Medulla oblongata (tissue), 1 donor: Measurements from ENCODE around the gene MOB3A.
A peak's percentile ranks its signal among the peaks of the same experiment; 100 is the strongest.

Experiments
- DNase-seq: peaks from one replicate; pipeline ENCODE4 v3.0.0-alpha.2; 2015; ENCODE audit errors: extremely low spot score

The MOB3A gene

DNA sequence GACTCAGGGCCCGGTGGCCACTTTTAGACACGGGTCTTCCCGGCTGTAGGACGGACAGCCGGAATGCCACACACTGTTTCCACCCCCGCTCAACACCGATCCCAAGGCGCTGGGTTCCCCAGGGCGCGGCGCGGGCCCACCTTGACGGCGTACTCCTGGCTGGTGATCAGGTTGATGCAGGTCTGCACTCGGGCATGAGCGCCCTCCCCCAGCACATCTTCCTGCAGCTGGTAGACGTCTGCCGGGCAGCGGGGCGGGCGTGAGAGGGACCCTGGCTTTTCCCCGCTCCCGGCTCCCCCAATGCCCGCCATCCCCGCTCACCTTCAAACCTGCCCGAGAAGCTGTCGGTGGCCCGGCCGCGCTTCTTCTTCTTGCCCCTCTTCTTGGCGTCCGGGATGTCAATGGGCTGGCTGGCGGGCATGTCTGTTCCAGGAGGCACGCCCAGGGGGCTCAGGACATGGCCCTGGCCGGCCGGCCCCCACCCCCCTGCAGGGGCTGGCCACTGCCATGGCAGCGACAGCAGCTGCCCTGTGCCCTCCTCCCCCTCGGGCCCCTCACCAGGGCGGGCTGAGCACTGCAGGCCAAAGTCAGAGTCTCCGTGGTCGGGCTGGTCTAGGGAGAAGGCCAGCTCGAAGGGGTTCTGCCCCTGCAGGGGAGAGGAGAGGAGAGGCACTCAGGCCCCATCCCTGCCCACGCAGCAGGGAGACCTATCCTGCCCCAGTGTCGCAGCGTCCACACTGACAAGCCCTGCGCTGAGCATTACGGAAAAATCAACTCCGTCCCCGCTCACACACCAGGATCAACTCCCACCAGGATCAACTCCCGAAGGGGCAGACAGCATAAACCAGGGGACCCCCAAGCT, 49.8 kb downstream of the MOB3A start:
- no peak for DNase-seq

GRCh38 chr19:2045501-2046045, 50.6 kb downstream of the MOB3A start:
- DNase-seq = no peak

DNA sequence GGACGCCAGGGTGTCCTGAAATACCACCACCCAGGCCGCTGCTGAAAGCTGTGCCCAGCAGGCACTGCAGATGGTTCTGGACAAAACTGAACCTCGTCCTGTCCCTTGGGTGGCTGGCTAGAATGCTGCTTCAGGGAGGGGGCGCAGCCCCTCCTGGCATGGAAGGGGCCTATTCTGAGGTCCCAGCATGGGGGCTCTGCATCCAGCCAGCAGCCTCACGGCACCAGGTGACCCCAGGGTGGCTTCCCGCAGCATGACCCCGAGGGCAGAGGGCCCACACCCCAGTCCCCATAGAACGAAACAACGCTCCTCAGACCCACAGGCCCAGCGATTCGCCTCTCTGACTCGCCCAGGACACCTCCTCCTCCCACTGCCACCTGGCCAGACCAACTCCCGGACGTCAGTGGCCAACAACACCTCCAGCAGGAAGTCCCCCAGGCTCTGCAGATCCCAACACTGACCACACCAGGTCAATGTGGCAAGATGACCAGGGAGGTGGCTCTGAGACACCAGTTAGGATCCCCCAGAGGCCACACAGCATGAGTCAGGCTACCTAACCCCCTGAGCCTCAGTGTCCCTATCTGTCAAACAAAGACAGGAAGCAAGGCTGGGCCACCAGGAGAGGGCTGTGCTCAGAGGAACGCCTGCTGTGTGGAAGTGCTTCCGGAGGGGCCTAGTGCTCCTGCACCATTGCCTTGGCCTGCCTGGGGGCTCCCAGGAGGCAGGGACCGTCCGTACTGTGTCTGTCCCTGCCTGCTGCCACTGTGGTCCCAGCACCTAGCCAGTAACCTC, 51.2 kb downstream of the MOB3A start:
- DNase-seq = no peak

- DNase-seq = no peak
These were observed 52.0 kb downstream of the MOB3A start for GRCh38 chr19:2043961-2044708.

- no peak for DNase-seq
These were observed 52.9 kb downstream of the MOB3A start for GRCh38 chr19:2043251-2043641.

DNA sequence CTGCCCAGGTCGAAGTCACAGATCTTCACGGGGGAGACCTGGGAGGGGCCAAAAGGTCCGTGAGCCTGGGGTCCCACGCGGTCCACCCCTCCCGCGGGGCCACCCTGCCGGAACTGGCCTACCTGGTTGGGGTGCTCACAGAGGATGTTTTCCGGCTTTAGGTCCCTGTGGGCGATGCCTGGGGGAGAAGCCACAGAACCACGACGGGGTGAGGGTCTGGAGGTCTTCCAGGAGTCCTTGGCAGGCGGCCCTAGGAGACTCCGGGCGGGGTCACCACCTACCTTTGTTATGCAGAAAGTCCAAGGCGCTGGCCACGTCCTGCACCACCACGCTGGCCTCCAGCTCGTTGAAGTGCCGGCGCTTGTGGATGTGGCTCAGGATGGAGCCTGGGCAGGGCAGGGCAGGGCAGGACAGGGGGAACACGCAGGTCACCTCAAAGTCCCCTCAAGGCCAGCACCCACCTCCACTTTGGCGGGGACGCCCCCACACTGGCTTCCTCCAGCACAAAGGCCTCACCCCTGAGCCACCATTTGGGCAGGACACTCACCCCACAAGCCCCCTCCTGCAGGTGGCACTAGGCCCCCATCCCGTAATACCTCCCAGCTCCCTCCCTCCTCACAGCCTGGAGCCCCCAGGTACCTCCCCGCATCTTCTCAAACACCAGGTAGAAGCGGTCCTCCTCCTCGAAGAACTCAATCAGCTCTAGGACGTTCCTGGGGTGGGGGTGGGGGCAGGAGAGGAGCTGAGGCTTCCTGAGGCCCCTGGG, 53.5 kb downstream of the MOB3A start:
- no peak for DNase-seq

DNA sequence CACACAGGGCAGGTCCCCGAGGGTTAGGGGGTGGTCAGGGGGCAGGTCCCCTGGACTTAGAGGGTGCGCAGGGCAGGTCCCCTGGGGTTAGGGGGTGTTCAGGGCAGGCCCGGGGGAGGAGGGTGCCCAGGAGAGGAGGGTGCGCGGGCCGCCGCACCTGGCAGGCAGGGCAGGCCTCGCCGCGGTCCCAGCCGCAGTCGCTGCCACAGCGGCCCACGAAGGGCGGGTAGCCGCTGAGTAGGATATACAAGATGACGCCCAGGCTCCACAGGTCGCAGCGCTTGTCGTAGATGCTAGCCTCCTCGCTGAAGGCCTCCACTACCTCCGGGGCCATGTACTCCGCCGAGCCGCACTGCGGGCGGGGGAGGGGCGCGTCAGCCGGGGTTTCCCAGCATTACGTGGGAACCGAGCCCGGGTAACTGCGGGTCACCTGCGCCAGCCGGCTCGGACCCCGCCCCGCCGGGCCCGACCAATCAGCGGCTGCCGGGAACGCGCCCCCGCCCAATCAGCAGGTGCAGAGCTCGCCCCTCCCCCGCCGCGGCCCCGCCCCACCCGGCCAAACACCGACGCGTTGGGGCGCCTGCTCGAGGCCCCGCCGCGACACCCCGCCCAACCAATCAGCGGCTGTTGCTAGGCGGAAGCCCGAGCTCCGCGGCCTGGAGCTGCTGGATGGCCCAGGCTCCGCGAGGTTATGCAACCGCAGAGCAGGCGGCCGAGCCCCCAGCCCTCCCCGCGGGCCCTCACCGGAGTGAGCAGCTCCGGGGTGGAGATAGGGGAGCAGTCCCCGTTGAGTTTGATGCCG, 54.2 kb downstream of the MOB3A start:
- peak; percentile 94 for DNase-seq

GRCh38 chr19:2041433-2041682, 54.8 kb downstream of the MOB3A start:
- DNase-seq = no peak

DNA sequence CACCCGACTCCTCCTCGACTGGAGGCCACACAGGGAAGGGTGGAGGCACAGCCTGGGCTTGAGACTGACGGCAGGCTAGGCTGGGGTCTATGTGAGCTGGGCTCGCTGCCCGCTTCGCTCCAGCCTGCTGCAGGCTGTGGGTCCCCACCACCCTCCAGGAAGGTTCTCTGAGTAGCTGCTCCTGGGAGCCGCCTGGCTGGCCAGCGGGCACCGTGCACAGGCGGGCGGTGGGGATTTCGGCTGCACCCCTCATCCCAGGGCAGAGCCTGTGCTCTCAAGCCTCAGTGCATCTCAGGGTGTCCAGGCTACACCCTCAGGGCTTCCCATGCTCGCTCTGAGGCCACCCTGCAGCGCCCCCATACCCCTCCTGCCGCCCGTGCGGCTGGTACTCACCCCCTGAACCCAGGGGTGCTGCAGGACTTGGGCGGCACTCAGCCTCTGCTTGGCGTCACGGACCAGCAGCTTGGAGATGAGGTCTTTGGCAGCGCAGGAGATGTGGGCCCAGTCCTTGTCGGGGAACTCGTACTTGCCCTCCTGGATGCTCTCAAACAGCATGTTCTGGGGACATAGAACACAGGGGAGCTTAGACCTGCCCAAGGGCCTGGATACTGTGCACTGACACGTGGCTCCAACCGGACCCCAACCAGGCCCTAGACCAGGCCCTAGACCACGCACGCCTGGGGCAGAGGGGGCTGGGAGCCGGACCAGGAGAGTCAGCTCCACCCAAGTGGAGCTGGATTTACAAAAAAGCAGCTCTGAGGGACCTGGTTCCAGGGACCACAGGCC, 55.3 kb downstream of the MOB3A start:
- no peak for DNase-seq

DNA sequence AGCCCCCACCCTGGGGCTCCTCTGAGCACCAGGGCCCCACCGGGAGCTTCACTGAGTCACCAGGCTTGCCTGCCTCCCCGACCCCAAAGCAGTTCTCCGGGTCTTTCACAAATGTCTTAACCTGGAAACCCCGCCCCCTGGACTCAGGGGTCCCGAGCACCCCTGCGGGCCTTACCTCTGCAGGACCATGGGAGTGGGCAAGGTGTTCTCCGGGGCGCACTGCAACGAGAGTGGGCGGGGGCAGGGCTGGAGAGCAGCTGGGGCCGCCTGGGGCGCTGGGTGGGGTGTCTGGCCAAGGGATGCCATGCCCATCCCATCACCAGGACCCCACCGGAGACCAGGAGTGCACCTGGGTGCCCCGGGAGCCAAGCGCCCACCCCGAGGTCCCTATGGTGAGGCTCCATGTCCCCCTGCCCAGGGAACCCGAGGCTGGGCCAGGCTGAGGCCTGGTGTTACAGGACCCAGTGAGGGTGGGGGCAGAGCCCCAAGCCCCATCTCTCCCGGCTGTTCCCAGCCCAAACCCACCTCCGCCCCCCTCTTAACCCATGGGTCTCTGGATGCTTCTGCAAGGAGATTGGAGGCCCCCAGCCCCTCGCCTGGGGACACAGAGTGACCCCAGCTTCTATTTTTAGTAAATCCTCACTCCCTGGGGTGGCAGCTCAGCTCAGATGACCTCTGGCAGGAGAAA, 56.0 kb downstream of the MOB3A start:
- no peak for DNase-seq

GRCh38 chr19:2039089-2039958, 56.8 kb downstream of the MOB3A start:
- no peak for DNase-seq

DNA sequence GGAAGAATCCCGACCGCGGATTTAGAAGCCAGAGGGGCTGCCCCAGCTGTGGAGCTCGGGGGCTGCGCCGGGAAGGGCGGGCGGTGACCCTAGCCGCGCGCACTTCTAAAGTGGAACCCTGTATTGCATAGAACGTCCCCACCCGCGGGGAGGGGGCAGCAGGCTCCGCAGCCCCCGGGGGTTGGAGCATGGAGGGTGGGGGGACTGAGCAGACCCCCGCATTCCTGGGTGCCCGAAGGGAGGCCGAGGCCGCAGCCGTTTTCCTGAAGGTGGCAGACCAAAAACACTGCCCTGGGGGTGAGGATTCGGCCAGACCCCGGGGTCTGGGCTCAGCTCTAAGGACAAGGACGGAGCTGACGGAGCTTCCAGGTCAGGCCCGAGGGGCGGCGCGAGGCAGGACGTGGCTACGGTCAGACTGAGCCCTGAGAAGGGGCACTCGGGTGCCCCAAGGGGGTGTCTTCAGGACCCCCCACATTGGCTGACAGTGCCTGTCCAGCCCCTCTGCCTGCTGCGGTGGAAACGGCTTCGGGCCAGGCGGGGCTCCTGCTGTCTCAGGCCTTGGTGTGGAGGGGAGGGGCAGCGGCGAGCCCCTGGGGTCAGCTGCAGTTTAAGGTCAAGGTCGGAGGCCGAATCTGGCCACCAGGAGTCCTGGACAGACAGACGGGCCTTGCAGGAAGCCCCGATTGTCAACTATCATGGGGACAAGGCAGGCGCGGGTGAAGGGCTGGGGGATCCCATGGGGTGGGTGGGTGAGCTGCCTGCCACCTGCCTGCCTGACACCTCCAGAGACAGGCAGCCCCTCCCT, 57.6 kb downstream of the MOB3A start:
- DNase-seq = no peak

DNA sequence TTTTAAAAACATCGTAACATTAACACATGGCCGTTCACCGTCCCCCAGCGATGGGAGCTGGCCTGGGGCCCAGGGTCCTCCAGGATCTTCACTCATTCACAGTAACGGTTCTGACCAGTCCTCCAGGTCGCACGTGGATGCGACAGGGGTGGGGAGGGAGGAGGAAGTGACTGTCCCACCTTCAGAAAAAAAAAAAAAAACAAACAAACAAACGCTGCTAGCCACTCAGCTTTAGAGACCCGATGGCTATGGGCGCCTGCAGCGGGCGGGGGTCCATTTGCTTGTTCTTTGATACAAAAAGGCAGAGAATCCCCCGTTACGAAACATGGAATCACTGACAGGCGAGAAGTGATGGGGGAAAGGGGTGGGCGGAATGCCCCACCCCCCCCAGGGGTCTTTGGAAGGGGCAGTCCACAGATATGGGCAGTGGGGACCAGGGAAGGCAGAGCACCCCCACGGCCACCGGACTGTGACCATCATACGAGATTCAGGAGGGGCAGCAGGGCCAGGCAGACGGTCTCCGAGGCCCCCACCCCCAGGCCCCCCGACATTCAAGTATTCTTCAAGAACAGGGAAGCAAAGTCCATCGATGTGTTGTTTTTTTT, 58.4 kb downstream of the MOB3A start:
- no peak for DNase-seq

GRCh38 chr19:2036424-2036823, 59.7 kb downstream of the MOB3A start:
- DNase-seq = no peak

GRCh38 chr19:2035590-2035991, 60.5 kb downstream of the MOB3A start:
- no peak for DNase-seq

- DNase-seq = no peak
These were observed 61.2 kb downstream of the MOB3A start for GRCh38 chr19:2034729-2035589.
